HepG2 (cell line): Measurements from ENCODE around the gene STAP1. TPM values are rescaled to one million over a fixed set of nuclear protein-coding genes. Genes with fewer than 3 reads are reported as not detected.

Source experiments
- ATAC-seq: fragments of 200-7000 bp; cut with Tn5 transposase; 3 replicates; pipeline ENCODE4 v1.9.1; 2020; ENCODE audit warnings: mild to moderate bottlenecking, moderate library complexity
- BruUV-seq: library from RNA; stranded (reverse); fragments of 400-500 nt; replicated peaks from 2 replicates; lab custom pipeline; 2021; lab: Mats Ljungman, UMichigan
- CTCF ChIA-PET: fragments of 300-600 bp; formaldehyde crosslinking; extraction: SDS; loops from one replicate; lab custom pipeline; 2021; ENCODE audit warnings: low total read pairs, inconsistent platforms, low intra/inter-chr PET ratio; lab: Yijun Ruan, JAX
- POLR2A ChIA-PET: fragments of 350-600 bp; sonication (Branson Sonifier 250); formaldehyde crosslinking; loops from one replicate; lab custom pipeline; 2020; ENCODE audit warnings: antibody characterized with exemption, inconsistent platforms; lab: Yijun Ruan, JAX
- DNase-seq: peaks from one replicate; pipeline ENCODE4 v3.0.0-alpha.2; 2015; ENCODE audit warnings: low spot score
- FAIRE-seq: peaks from 3 replicates; lab custom pipeline; 2011; peaks lifted over from hg19 to GRCh38; lab: Jason Lieb, UNC
- H2AFZ ChIP-seq: one replicate; pipeline ENCODE4 v1.6.1; 2011; ENCODE audit warnings: low read length, inconsistent platforms
- H3K27ac ChIP-seq: fragments of 300-600 bp; 3 replicates; pipeline ENCODE4 v1.8.0; 2011; ENCODE audit warnings: mixed run types, mild to moderate bottlenecking, mixed read lengths, low read length, inconsistent platforms; ENCODE audit not compliant: insufficient read depth; ENCODE audit errors: extremely low read length
- H3K27me3 ChIP-seq, 2 experiments: fragments of 200-600 bp in 1 of 2; 2 replicates in 1 of 2; 3 replicates in 1 of 2; pipeline versions ENCODE4 v1.6.0 to v1.8.0; 2011; ENCODE audit warnings: low read length in 2 of 2, mild to moderate bottlenecking in 2 of 2, moderate library complexity in 2 of 2, inconsistent platforms in 1 of 2; ENCODE audit not compliant: insufficient read depth in 2 of 2, control insufficient read depth in 1 of 2
- H3K36me3 ChIP-seq, 2 experiments: fragments of 200-600 bp in 1 of 2; replicated peaks in 1 of 2; 2 replicates in 1 of 2; 3 replicates in 1 of 2; pipeline versions ENCODE4 v1.5.1 to v1.8.0; 2011; ENCODE audit warnings: low read length in 2 of 2, inconsistent platforms in 1 of 2; ENCODE audit not compliant: insufficient read depth in 2 of 2, control insufficient read depth in 1 of 2
- H3K4me1 ChIP-seq: 2 replicates; pipeline ENCODE4 v1.5.1; 2012; ENCODE audit warnings: low read length, inconsistent platforms; ENCODE audit not compliant: insufficient read depth
- H3K4me2 ChIP-seq: 2 replicates; pipeline ENCODE4 v1.6.0; 2011; ENCODE audit warnings: low read depth, low read length, inconsistent platforms
- H3K4me3 ChIP-seq, 3 experiments: fragments of 200-600 bp in 1 of 3; sonication (generic), shearing (Covaris generic) in 1 of 3; replicated peaks in 1 of 3; 2 replicates each; pipeline ENCODE4 v1.5.1; 2011 to 2016; ENCODE audit warnings: low read length in 3 of 3, inconsistent platforms in 2 of 3, low read depth in 2 of 3, mild to moderate bottlenecking in 2 of 3, control low read depth in 1 of 3, mixed read lengths in 1 of 3; ENCODE audit not compliant: insufficient read depth in 1 of 3
- H3K79me2 ChIP-seq: one replicate; pipeline ENCODE4 v1.6.1; 2011; ENCODE audit warnings: low read length, inconsistent platforms; ENCODE audit not compliant: insufficient read depth
- H3K9ac ChIP-seq: 2 replicates; pipeline ENCODE4 v1.6.0; 2011; ENCODE audit warnings: mild to moderate bottlenecking, low read depth, low read length, inconsistent platforms; ENCODE audit not compliant: insufficient read depth
- H3K9me3 ChIP-seq: 2 replicates; pipeline ENCODE4 v1.5.1; 2012; ENCODE audit warnings: mild to moderate bottlenecking, low read length
- H4K20me1 ChIP-seq: 2 replicates; pipeline ENCODE4 v1.6.0; 2011; ENCODE audit warnings: inconsistent platforms, mild to moderate bottlenecking, low read length, moderate library complexity; ENCODE audit not compliant: insufficient read depth
- ZNF746 ChIP-seq: sonication (generic); formaldehyde crosslinking; IDR thresholded peaks from 2 replicates; pipeline ENCODE4 v1.8.0; 2022; ENCODE audit warnings: mild to moderate bottlenecking, missing genetic modification reagents
- ZSCAN5A ChIP-seq: sonication (generic); formaldehyde crosslinking; IDR thresholded peaks from 2 replicates; pipeline ENCODE4 v1.8.0; 2022; ENCODE audit warnings: mild to moderate bottlenecking, missing genetic modification reagents, borderline replicate concordance
- in situ Hi-C: cut with HindIII; loops from 2 replicates; pipeline ENCODE4 v1.10.0; 2017; ENCODE audit warnings: low pct_unique_long_range_greater_than_20kb; ENCODE audit not compliant: extremely low pct_ligation_motif_present
- intact Hi-C: fragments of 100-400 bp; cut with micrococcal nuclease; formaldehyde crosslinking; loops from one replicate; pipeline ENCODE4 v1.10.0; 2022; ENCODE audit not compliant: unreplicated experiment
- polyA plus RNA-seq, 8 experiments: library from polyadenylated mRNA; depleted of rRNA in 3 of 8; stranded (reverse) in 7 of 8; unstranded in 1 of 8; fragments of >200 nt; fragmentation: Illumina TruSeq in 4 of 8; extraction: Trizol in 4 of 8; gene quantifications; 2 replicates each; pipeline versions ENCODE4 v1.2.1 to v1.2.3, GENCODE V29; 2011 to 2016; ENCODE audit warnings: low read depth in 4 of 8, missing spikeins in 1 of 8, mixed read lengths in 1 of 8; ENCODE audit not compliant: insufficient read depth in 1 of 8
- small RNA-seq, 3 experiments: library from RNA; depleted of rRNA; stranded (forward); fragments of <200 nt; gene quantifications; one replicate each; pipeline ENCODE3, GENCODE V24; 2012; ENCODE audit warnings: low read depth in 2 of 3, low replicate concordance in 1 of 3; ENCODE audit not compliant: insufficient read length in 3 of 3, insufficient read depth in 2 of 3
- total RNA-seq, 5 experiments: library from RNA; depleted of rRNA; stranded (reverse); fragments of >200 nt; fragmentation: Illumina TruSeq; extraction: Trizol; gene quantifications; 2 replicates each; pipeline ENCODE4 v1.2.3, GENCODE V29; 2016; ENCODE audit warnings: low read depth in 1 of 5

Gene STAP1
- total and polyA plus RNA-seq, 2 of the 13 experiments (the other 11 are each of a cell fraction or from before 2014, with no cell fraction given), result not detected

DNA sequence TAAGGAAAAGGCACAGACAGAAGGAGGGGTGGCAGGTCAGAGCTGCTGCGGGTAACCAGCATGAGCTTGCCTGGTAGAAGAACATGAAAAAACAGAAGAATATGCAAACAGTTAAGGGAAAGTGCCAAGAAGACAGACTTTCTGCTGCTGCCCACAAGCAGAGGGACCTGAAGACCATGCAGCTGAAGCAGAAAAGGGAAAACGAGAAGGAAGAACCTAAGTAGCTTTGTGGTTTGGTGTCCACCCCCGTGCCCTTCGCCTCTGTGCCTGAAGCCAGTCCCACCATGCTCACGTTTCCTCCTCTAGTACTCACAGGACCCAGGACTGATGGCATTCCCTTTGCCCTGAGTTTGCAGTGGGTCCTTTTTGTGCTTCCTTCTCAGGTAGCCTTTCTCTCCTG is 79.6 kb downstream of the STAP1 start (continued):
- TF ChIP-seq ZSCAN5A (CRISPR knock-in tag), result no peak
- TF ChIP-seq, all 625 proteins: peak for 0

DNA sequence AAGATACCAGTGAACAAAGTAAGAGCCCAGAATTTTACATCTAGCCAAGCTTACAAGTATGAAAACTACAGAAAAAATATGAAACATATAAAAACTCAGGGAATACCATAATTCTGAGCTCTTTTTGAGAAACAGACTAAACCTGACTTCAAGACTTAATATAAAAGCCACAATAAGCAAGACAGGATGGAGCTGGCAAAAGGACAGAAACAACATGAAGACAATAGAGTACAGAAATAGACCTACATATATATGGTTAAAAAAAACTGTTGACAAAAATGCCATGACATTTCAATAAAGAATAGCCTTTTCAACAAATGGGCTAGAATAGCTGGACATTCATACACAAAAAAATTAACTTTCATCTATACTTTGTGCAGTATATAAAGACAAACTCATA is 93.0 kb downstream of the STAP1 start:
- ATAC-seq (no peak), DNase-seq (no peak), FAIRE-seq (no peak)
- H3K27ac ChIP-seq, result no peak overlapping the region
- H3K9me3 ChIP-seq, result no peaks in the 10 kb centered on the region
- ChIA-PET CTCF (no interaction called here), POLR2A (no interaction called here)
- peaks cover 4 to 23% of the 10 kb centered on the region in 2 experiments; a peak in 3 of 5 replicates for H3K36me3 ChIP-seq
- H3K4me1 ChIP-seq, result no peaks in the 10 kb centered on the region
- in situ Hi-C loops, result no loop called here
- no peak overlapping the region for H3K4me3 ChIP-seq
- intact Hi-C loops, result no loop called here
- no peaks in the 10 kb centered on the region; the same call in 1 of the 2 replicates for H4K20me1 ChIP-seq
- no peak overlapping the region for H3K9ac ChIP-seq
- no peak for TF ChIP-seq ZNF746
- H3K27me3 ChIP-seq, result no peaks in the 10 kb centered on the region
- BruUV-seq, result no TSS peak
- no peaks in the 10 kb centered on the region for H3K79me2 ChIP-seq
- H2AFZ ChIP-seq, result no peak overlapping the region
- H3K4me2 ChIP-seq, result no peak overlapping the region

Small RNA genes lying within 50 kb of the gene (small RNA-seq; reads per million reads assigned to genes)
- gene AC096720.1, result 0 reads per million in 3 experiments

Other genes starting within 250 kb of the STAP1 start
- gene CENPC, start 13.2 kb upstream of the STAP1 start, total RNA-seq (2016; rRNA removed; fragmentation: Illumina TruSeq; extraction: Trizol), result 15.7 and 16.4 TPM in 2 replicates
- gene CENPC, start 13.2 kb upstream of the STAP1 start, polyA plus RNA-seq (2011; rRNA removed), result 3.3 and 4.7 TPM in 2 replicates
- gene UBA6, start 142.4 kb downstream of the STAP1 start, total RNA-seq (2016; rRNA removed; fragmentation: Illumina TruSeq; extraction: Trizol), result 75.4 and 153 TPM in 2 replicates
- 25.6 and 33.3 TPM in 2 replicates for gene UBA6, start 142.4 kb downstream of the STAP1 start, polyA plus RNA-seq (2011; rRNA removed)
- not detected in 2 replicates for gene GNRHR, start 195.7 kb downstream of the STAP1 start, total RNA-seq (2016; rRNA removed; fragmentation: Illumina TruSeq; extraction: Trizol)
- gene GNRHR, start 195.7 kb downstream of the STAP1 start, polyA plus RNA-seq (2011; rRNA removed), result not detected in 2 replicates